Adrenal gland (tissue), 5 donors: Measurements from ENCODE around the gene OPRL1.

Source experiments
- POLR2A ChIP-seq, 2 donors: fragments of 450-650 bp; IDR thresholded peaks; one replicate each; pipeline ENCODE4 v1.6.1; 2017; ENCODE audit warnings: antibody characterized with exemption in 2 of 2, mild to moderate bottlenecking in 2 of 2, moderate library complexity in 1 of 2
- TF ChIP-seq, protein P1 (sequence below), 6 experiments: fragments of 450-650 bp in 4 of 6; fragments of 200-600 bp in 2 of 6; sonication (generic) in 1 of 6; IDR thresholded peaks; 1 replicate in 5 of 6; 2 replicates in 1 of 6; pipeline versions ENCODE4 v1.5.1 to v1.8.0; 2016 to 2021; ENCODE audit warnings: antibody characterized with exemption in 6 of 6, mild to moderate bottlenecking in 2 of 6, moderate library complexity in 1 of 6
- donor health status: DM: no; HTN: no; CAD: no.

GRCh38 chr20:64048402-64049044, 31.4 kb upstream of the OPRL1 start:
- TF ChIP-seq, protein P1, sequence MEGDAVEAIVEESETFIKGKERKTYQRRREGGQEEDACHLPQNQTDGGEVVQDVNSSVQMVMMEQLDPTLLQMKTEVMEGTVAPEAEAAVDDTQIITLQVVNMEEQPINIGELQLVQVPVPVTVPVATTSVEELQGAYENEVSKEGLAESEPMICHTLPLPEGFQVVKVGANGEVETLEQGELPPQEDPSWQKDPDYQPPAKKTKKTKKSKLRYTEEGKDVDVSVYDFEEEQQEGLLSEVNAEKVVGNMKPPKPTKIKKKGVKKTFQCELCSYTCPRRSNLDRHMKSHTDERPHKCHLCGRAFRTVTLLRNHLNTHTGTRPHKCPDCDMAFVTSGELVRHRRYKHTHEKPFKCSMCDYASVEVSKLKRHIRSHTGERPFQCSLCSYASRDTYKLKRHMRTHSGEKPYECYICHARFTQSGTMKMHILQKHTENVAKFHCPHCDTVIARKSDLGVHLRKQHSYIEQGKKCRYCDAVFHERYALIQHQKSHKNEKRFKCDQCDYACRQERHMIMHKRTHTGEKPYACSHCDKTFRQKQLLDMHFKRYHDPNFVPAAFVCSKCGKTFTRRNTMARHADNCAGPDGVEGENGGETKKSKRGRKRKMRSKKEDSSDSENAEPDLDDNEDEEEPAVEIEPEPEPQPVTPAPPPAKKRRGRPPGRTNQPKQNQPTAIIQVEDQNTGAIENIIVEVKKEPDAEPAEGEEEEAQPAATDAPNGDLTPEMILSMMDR (IDR thresholded peaks at IDR 0.05) = no peak
- TF ChIP-seq POLR2A (IDR thresholded peaks at IDR 0.05) = no peak
